GM23248 (cell line): ENCODE results near the gene DTX3L. TPM values are rescaled to one million over a fixed set of nuclear protein-coding genes. Genes with fewer than 3 reads are reported as not detected.

Experiments used
- DNase-seq: peaks from one replicate; pipeline ENCODE4 v3.0.0-alpha.2; 2015
- H2AFZ ChIP-seq: fragments of 200-600 bp; sonication (generic); 2 replicates; pipeline ENCODE4 v1.6.1; 2016; ENCODE audit warnings: antibody characterized with exemption
- H3F3A ChIP-seq: fragments of 200-600 bp; sonication (generic); 2 replicates; pipeline ENCODE4 v1.6.1; 2016; ENCODE audit warnings: mild to moderate bottlenecking, antibody characterized with exemption, mixed run types; ENCODE audit not compliant: insufficient read depth
- H3K27ac ChIP-seq: fragments of 200-600 bp; sonication (generic); 2 replicates; pipeline ENCODE4 v1.5.1; 2016; ENCODE audit warnings: mild to moderate bottlenecking
- H3K27me3 ChIP-seq: fragments of 200-600 bp; sonication (generic); replicated peaks from 2 replicates; pipeline ENCODE4 v1.6.1; 2016; ENCODE audit warnings: mild to moderate bottlenecking; ENCODE audit not compliant: insufficient read depth
- H3K36me3 ChIP-seq: fragments of 200-600 bp; sonication (generic); 2 replicates; pipeline ENCODE4 v1.6.1; 2016; ENCODE audit warnings: low read depth, mild to moderate bottlenecking
- H3K4me1 ChIP-seq: fragments of 200-600 bp; sonication (generic); 2 replicates; pipeline ENCODE4 v1.6.1; 2016; ENCODE audit warnings: mild to moderate bottlenecking; ENCODE audit not compliant: insufficient read depth
- H3K4me2 ChIP-seq: fragments of 200-600 bp; sonication (generic); one replicate; pipeline ENCODE4 v1.6.1; 2016; ENCODE audit warnings: mild to moderate bottlenecking; ENCODE audit not compliant: unreplicated experiment
- H3K4me3 ChIP-seq: fragments of 200-600 bp; sonication (generic); 2 replicates; pipeline ENCODE4 v1.5.1; 2016; ENCODE audit warnings: mild to moderate bottlenecking
- H3K79me2 ChIP-seq: fragments of 200-600 bp; sonication (generic); 2 replicates; pipeline ENCODE4 v1.6.1; 2016; ENCODE audit warnings: mild to moderate bottlenecking; ENCODE audit not compliant: insufficient read depth
- H3K9ac ChIP-seq: fragments of 200-600 bp; sonication (generic); 2 replicates; pipeline ENCODE4 v1.6.1; 2016; ENCODE audit warnings: mild to moderate bottlenecking
- H3K9me2 ChIP-seq: fragments of 200-600 bp; sonication (generic); 2 replicates; pipeline ENCODE4 v1.6.1; 2016; ENCODE audit warnings: mixed run types, mild to moderate bottlenecking, moderate library complexity; ENCODE audit not compliant: insufficient read depth
- H3K9me3 ChIP-seq: fragments of 200-600 bp; sonication (generic); one replicate; pipeline ENCODE4 v1.6.1; 2017; ENCODE audit warnings: low read depth
- H4K20me1 ChIP-seq: fragments of 200-600 bp; sonication (generic); 2 replicates; pipeline ENCODE4 v1.6.0; 2016; ENCODE audit not compliant: insufficient read depth
- EZH2 ChIP-seq: fragments of 200-600 bp; sonication (generic); IDR thresholded peaks from 2 replicates; pipeline ENCODE4 v1.6.1; 2018; ENCODE audit warnings: antibody characterized with exemption, mild to moderate bottlenecking; ENCODE audit not compliant: insufficient read depth, poor library complexity, severe bottlenecking
- EZH2phosphoT487 ChIP-seq: fragments of 200-600 bp; sonication (generic); IDR thresholded peaks from 2 replicates; pipeline ENCODE4 v1.6.1; 2018; ENCODE audit warnings: antibody characterized with exemption, moderate library complexity, mild to moderate bottlenecking, low read depth; ENCODE audit not compliant: insufficient read depth
- WGBS, 2 experiments: methylation state at CpG; one replicate each; pipeline ENCODE4 v1.1.6; 2015 to 2017; ENCODE audit warnings: low lambda C conversion rate in 2 of 2, low coverage in 1 of 2; ENCODE audit errors: missing lambda C conversion rate in 2 of 2; 5-methylcytosine and 5-hydroxymethylcytosine counted together
- in situ Hi-C: fragments of 300-500 bp; cut with MboI; formaldehyde crosslinking; loops from 2 replicates; pipeline ENCODE4 v1.15.0; 2020
- polyA plus RNA-seq: library from polyadenylated mRNA; unstranded; fragments of >200 nt; fragmentation: Nextera tagmentation; extraction: Ambion mirVana; gene quantifications from 2 replicates; pipeline ENCODE4 v1.2.1, GENCODE V29; 2016
- total RNA-seq: library from RNA; depleted of rRNA; stranded (reverse); fragments of >200 nt; shearing (Covaris generic); gene quantifications from 2 replicates; pipeline ENCODE4 v1.2.3, GENCODE V29; 2014

The DTX3L gene
- total and polyA plus RNA-seq, 2 experiments from 2014 or later: 9.4 to 10.1 TPM

- no peaks in the 10 kb centered on the region for H3K27me3 ChIP-seq
- in situ Hi-C loops: no loop called here
- H3K9me3 ChIP-seq: no peaks in the 10 kb centered on the region
- no peaks in the 10 kb centered on the region for H4K20me1 ChIP-seq
- DNase-seq: peak; percentile 28
- 0 out of 2 replicates have a peak, but pooled peaks cover 11% of the 10 kb centered on the region for H3F3A ChIP-seq
- H2AFZ ChIP-seq: no peak overlapping the region
- H3K79me2 ChIP-seq: no peaks in the 10 kb centered on the region
- H3K36me3 ChIP-seq: peaks cover 8% of the 10 kb centered on the region
- no peak for TF ChIP-seq EZH2phosphoT487
- H3K4me3 ChIP-seq: no peak overlapping the region
- WGBS, 2 experiments: 62 to 70% methylated on average over 3 of the region's 3 CpGs
- H3K4me2 ChIP-seq: no peak overlapping the region
- H3K9ac ChIP-seq: no peak overlapping the region
- H3K9me2 ChIP-seq: no peaks in the 10 kb centered on the region
- H3K27ac ChIP-seq: no peak overlapping the region; the same call in 1 of the 2 replicates
- H3K4me1 ChIP-seq: peaks cover 11% of the 10 kb centered on the region; the same call in 1 of the 2 replicates
Observed at GRCh38 chr3:122572940-122573412, 8.8 kb downstream of the DTX3L start.

- no peak overlapping the region for H3K27ac ChIP-seq
- H3K36me3 ChIP-seq: no peaks in the 10 kb centered on the region
- DNase-seq: peak; percentile 46
- no peak overlapping the region for H3K4me2 ChIP-seq
- no peak overlapping the region for H3K4me3 ChIP-seq
- peaks cover 11% of the 10 kb centered on the region; the same call in 1 of the 2 replicates for H3K4me1 ChIP-seq
- no peaks in the 10 kb centered on the region for H3K79me2 ChIP-seq
- no peaks in the 10 kb centered on the region for H4K20me1 ChIP-seq
- in situ Hi-C loops: no loop called here
- H2AFZ ChIP-seq: no peak overlapping the region
- 0 out of 2 replicates have a peak, but pooled peaks cover 10% of the 10 kb centered on the region for H3F3A ChIP-seq
- H3K9me3 ChIP-seq: no peaks in the 10 kb centered on the region
- 46 to 53% methylated on average over 8 of the region's 8 CpGs for WGBS, 2 experiments
- TF ChIP-seq EZH2: no peak
- TF ChIP-seq EZH2phosphoT487: no peak
- no peak overlapping the region for H3K9ac ChIP-seq
- no peaks in the 10 kb centered on the region for H3K27me3 ChIP-seq
- no peaks in the 10 kb centered on the region for H3K9me2 ChIP-seq
Observed at GRCh38 chr3:122576174-122576940, 12.2 kb downstream of the DTX3L start.

- no peaks in the 10 kb centered on the region for H3K9me3 ChIP-seq
Observed at GRCh38 chr3:122577409-122578031, 13.4 kb downstream of the DTX3L start, which contains the start of gene PARP15. TSS of gene PARP15 (plus strand) at chr3:122577650. CDS start at chr3:122577668, 18 bp downstream.

GRCh38 chr3:122578069-122578740 lies 14.1 kb downstream of the DTX3L start:
- TF ChIP-seq EZH2phosphoT487 (no peak), EZH2 (no peak)
- 62 to 66% methylated on average over 5 of the region's 5 CpGs for WGBS, 2 experiments
- in situ Hi-C loops: no loop called here

More at GRCh38 chr3:122577409-122578031, 13.4 kb downstream of the DTX3L start, which contains the start of gene PARP15:
- Histone ChIP-seq H4K20me1 (no peaks in the 10 kb centered on the region), H3K4me1 (peaks cover 7% of the 10 kb centered on the region; the same call in 1 of the 2 replicates), H2AFZ (peak within 1 kb of the TSS; percentile 90), H3K27me3 (no peaks in the 10 kb centered on the region), H3K27ac (no peak within 1 kb of the TSS), H3F3A (0 out of 2 replicates have a peak, but pooled peaks cover 6% of the 10 kb centered on the region), H3K9ac (peak within 1 kb of the TSS; percentile 33), H3K4me2 (peak within 1 kb of the TSS; percentile 84), H3K4me3 (peak within 1 kb of the TSS; percentile 63), H3K36me3 (no peaks in the 10 kb centered on the region), H3K79me2 (no peaks in the 10 kb centered on the region), H3K9me2 (no peaks in the 10 kb centered on the region)
- no peak for TF ChIP-seq EZH2phosphoT487
- no peak for TF ChIP-seq EZH2
- 6 to 10% methylated on average over 34 to 37 of the region's 40 CpGs for WGBS, 2 experiments
- in situ Hi-C loops: no loop called here
- peak; percentile 40 for DNase-seq

More at GRCh38 chr3:122578069-122578740, 14.1 kb downstream of the DTX3L start:
- Histone ChIP-seq H3K9me2 (no peaks in the 10 kb centered on the region), H3F3A (0 out of 2 replicates have a peak, but pooled peaks cover 2% of the 10 kb centered on the region), H3K9me3 (no peaks in the 10 kb centered on the region), H3K4me1 (peaks cover under 1% of the 10 kb centered on the region; the same call in 1 of the 2 replicates), H3K79me2 (no peaks in the 10 kb centered on the region), H3K27me3 (no peaks in the 10 kb centered on the region), H2AFZ (peak overlapping the region; percentile 90), H4K20me1 (no peaks in the 10 kb centered on the region), H3K27ac (no peak overlapping the region), H3K4me2 (peak overlapping the region; percentile 84), H3K36me3 (no peaks in the 10 kb centered on the region), H3K9ac (peak overlapping the region; percentile 33; the same call in 1 of the 2 replicates), H3K4me3 (peak overlapping the region; percentile 63)
- peak; percentile 19 for DNase-seq
